NB4 (cell line): ENCODE data around the gene GMDS.

Experiments
- CTCF ChIP-seq: IDR thresholded peaks from one replicate; pipeline ENCODE4 v1.5.1; 2012; ENCODE audit warnings: low read depth, low read length
- MAX ChIP-seq: IDR thresholded peaks from 2 replicates; pipeline ENCODE4 v1.6.1; 2011; ENCODE audit warnings: low read depth, low read length
- POLR2A ChIP-seq: IDR thresholded peaks from 2 replicates; pipeline ENCODE4 v1.6.1; 2011; ENCODE audit warnings: mild to moderate bottlenecking; ENCODE audit not compliant: insufficient read length; ENCODE audit errors: extremely low read depth

- TF ChIP-seq CTCF (no peak), POLR2A (no peak), MAX (no peak)
These were observed 20.5 kb downstream of the GMDS start for GRCh38 chr6:2224847-2225382.
